Stimulated activated CD4-positive, alpha-beta T cell treated with anti-CD3 and anti-CD28 coated beads, Interleukin-1b, Interleukin-23, amount 100 ng/mL, for 48 hours (primary cell): ENCODE data around the gene RIMBP2.
"Not testable (repeated sequence)": the region's sequence is repeated elsewhere in the genome, so short reads cannot be mapped to it uniquely, and the experiment has no call there.

Experiments used
- DNase-seq: peaks from one replicate; pipeline ENCODE4 v3.0.0-alpha.2; 2020

Gene RIMBP2, protein sequence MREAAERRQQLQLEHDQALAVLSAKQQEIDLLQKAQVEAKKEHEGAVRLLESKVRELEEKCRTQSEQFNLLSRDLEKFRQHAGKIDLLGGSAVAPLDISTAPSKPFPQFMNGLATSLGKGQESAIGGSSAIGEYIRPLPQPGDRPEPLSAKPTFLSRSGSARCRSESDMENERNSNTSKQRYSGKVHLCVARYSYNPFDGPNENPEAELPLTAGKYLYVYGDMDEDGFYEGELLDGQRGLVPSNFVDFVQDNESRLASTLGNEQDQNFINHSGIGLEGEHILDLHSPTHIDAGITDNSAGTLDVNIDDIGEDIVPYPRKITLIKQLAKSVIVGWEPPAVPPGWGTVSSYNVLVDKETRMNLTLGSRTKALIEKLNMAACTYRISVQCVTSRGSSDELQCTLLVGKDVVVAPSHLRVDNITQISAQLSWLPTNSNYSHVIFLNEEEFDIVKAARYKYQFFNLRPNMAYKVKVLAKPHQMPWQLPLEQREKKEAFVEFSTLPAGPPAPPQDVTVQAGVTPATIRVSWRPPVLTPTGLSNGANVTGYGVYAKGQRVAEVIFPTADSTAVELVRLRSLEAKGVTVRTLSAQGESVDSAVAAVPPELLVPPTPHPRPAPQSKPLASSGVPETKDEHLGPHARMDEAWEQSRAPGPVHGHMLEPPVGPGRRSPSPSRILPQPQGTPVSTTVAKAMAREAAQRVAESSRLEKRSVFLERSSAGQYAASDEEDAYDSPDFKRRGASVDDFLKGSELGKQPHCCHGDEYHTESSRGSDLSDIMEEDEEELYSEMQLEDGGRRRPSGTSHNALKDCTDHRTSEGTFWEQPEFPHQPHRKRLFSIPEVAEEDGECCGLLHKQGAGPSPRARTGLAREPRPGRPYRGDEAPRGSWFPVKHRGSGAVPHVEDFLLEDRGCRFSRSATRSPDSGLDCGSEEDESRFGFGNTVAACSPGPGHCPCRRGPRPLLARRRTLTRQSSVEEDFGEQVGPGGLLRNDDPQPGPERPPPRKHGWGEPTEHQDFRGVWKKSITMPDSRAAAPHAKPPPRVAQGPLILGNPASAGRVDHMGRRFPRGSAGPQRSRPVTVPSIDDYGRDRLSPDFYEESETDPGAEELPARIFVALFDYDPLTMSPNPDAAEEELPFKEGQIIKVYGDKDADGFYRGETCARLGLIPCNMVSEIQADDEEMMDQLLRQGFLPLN (N-terminal part only)

DNA sequence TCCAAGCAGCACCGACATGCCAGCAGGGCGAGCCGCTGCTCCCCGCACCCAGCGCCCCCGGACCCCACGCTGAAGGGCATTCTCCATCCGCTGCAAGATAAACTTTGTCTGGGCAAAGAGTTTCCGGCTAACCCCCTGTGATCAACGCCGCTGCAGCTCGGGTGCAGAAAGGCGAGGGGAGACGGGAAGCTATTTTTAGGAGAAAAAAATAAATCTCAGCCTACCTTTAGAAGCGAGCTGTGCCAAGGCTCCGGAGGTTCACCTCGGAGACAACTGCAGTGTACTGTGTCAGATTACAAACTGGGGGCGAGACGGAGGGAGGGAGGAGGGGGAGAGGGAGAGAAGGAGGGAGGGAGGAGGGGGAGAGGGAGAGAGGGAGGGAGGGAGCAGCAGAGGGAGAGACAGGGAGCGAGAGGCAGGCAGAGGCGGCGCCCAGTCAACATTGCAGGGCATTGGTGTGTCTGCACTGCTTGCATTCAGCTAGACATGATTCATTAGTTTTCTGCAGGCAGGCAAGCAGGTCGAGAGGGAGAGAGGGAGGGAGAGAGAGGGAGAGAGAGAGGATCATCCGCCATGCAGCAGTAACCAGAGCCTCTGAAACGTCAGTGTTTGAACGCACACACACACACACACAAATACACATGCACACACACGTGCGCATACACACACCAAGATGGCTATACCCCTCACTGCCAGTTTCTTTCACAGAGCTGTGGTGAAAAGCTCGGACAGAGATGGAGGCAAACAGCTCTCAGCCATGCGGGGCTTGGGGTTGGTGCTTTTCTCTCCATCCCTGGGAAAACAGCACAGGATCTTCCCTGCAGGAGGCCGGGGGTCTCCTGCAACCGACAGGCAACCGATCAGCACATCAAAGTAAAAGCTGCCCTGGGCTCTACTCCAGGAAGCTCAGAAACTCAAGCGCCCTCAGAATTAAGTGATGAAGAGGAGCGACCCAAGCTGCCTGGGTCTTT lies at the start of gene RIMBP2:
Gene RIMBP2, minus strand, starts transcription at position 302 of the 971 bp plus-strand sequence. CDS start 237,286 bp downstream, outside the sequence.
- DNase-seq: no peak

DNA sequence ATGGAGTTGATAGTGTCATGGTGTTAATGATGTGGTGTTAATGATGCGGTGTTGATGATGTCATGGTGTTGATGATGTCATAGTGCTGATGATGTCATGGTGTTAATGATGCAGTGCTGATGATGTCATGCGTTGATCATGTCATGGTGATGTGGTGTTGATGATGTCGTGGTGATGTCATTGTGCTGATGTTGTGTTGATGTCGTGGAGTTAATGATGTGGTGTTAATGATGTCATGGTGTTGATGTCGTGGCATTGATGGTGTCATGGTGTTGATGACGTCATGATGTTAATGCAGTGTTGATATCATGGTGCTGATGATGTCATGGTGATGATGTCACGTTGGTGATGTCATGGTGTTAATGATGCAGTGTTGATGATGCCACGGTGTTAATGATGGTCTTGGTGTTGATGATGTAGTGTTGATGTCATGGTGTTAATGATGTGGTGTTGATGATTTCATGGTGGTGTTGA lies 49.1 kb upstream of the RIMBP2 start:
- DNase-seq: peak; percentile 20

DNA sequence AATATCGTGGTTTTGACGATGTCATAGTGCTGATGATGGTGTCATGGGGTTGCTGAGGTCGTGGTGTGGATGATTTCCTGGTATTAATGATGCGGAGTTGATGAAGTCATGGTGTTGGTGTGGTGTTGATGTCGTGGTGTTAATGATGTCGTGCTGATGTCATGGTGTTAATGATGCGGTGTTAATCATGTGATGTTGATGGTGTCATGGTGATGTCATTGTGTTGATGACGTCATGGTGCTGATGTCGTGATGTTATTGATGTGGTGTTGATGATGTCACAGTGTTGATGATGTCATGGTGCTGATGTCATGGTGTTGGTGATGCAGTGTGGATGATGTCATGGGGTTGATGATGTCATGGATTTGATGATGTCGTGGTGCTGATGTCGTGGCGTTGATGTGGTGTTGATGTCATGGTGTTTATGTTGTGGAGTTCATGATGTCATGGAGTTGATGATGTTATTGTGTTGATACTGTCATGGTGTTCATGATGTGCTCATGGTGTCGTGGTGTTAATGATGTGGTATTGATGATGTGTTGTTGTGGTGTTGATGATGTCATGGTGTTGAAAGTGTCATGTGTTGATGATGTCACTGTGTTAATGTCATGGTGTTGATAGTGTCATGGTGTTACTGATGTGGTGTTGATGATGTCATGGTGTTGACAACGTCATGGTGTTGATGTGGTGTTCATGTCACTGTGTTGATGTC lies 48.5 kb upstream of the RIMBP2 start:
- peak; percentile 50 for DNase-seq

DNA sequence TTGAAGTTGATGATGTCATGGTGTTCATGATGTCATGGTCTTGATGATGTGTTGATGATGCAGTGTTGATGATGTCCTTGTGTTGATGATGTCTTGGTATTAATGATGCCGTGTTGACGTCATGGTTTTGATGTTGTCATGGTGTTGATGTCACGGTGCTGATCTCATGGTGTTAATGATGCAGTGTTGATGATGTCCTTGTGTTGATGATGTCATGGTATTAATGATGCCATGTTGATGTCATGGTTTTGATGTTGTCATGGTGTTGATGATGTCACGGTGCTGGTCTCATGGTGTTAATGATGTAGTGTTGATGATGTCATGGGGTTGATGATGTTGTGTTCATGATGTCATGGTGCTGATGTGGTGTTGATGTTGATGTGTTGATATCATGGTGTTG lies 48.0 kb upstream of the RIMBP2 start:
- DNase-seq: no peak

DNA sequence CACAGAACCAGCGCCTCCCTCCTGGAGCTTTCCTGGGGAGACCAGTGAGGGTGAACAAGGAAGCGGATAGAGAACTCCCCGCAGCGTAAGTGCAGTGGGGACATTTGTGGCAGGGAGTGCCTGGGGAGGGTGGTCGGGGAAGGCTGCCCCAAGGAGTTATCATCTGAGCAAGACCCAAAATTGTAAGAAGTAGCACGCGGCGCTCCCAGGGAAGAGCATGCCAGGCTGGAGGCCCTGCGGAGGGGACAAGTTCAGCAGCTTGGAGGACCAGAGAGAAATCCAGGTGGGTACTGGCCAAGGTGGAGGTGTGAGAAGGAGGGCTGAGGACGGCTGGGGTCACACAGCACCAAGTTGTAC lies 46.2 kb upstream of the RIMBP2 start:
- no peak for DNase-seq

DNA sequence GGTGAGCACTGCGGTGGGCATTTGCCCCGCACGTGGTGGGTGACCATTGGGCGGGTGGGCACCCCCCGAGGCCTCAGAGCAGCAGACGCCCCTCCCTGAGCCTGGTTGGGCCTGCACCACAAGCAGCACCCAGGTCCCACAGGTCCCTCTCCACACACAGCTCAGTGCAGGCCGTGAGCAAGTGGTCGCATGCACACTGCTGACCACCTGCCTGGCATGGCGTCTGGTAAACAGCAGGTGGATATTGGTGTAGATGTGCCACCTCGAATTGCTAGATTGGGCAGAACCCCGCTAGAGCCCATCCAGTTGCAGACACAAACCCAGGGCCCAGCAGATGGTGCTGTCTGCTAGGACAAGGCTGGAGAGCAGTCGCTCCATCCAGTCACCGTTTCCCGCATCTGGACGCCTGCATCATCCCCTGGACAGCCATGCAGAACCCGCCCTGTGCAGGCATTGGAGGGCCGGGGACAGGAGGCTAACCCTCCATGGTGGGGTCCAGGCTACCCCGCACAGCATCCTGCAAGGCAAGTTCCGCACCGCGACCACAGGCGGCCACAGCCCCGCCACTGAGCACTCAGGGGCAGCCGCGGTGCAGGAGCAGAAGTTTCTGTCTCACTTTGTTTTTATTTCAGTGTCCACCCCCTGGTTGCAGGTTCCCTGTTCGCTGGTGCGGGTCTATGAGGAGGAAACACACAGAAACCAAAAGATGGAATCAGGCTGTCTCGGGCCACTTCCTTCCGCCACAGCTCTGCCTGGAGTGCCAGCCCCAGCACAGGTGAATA lies 45.6 kb upstream of the RIMBP2 start:
- peak; percentile 72 for DNase-seq

DNA sequence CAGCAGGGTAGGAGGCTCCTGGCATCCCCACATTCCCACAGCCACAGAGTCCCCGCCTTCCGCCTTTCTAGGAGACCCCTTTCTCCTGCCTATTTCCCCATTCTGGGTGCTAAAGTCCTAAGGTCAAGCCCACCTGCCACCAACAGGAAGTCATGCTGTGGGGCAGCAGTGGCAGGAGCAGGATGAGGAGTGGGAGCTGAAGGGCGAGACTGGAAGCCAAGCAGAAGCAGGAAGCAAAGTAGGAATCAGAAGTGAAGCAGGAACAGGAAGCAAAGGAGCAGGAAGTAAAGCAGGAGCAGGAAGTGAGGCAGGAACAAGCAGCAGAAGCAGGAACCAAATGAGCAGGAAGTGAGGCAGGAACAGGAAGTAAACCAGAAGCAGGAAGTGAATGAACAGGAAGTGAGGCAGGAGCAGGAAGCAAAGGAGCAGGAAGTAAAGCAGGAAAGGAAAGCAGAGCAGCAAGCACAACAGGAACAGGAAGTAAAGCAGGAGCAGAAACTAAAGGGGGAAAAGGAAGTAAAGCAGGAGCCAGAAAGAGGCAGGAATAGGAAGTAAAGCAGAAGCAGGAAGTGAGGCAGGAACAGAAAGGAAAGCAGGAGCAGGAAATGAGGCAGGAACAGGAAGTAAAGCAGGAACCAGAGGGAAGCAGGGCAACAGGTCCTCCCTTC lies 38.3 kb upstream of the RIMBP2 start:
- no peak for DNase-seq

DNA sequence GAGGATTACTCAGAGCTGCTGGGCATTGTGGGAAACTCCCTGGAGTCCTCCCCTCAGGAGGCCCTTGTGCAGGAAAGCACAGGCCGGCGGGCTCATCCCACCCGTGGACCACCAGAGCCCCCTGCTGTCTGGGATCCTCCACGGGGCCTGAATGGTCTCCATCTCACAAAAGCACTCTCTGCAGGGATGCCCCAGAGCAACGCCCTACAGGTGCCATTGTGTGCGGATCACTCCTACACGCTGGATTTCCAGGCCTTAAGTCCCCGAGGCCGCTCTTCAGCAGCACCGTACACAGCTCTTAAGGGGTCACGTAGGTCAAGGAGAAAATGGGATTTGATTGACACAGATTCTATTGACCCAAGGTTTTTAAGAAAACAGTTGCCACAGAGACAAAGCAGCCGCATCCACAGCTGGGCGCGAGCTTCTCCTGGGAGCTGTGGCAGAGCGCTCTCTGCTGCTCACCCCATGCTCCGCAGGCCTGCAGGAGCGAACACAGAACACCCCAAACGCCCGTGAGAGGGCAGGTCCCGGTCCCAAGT lies 36.7 kb upstream of the RIMBP2 start:
- no peak for DNase-seq

DNA sequence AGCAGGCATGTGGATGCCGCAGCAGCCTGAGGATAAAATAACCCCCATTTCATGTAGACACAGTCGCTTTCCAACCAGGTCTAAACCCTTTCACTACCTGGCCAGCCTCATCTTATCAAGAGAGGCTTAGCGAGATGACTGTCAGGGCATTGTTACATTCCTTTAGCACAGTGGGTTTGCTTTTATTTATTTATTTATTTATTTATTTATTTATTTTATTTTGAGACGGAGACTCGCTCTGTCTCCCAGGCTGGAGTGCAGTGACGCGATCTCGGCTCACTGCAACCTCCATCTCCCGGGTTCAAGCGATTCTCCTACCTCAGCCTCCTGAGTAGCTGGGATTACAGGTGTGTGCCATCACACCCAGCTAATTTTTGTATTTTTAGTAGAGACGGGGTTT lies 35.9 kb upstream of the RIMBP2 start:
- not testable (repeated sequence) for DNase-seq

DNA sequence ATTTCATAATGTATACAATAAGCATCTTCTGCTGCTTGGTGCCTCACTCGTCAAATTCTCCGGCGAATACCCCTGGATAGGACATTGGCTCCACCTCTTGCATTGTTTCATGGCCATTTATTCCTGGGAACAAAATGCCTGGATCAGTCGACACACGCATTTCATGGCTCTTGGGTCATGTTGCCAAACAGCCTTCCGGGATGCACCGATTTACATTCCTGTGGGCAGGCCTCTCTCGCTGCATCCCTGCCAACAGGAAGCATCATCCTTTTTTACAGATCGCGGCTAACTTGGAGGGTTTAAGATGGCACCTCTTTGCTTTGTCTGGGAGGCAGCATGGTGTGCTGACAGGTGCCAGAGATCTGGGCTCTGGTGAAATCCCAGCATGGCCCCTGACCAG lies 32.7 kb upstream of the RIMBP2 start:
- no peak for DNase-seq

DNA sequence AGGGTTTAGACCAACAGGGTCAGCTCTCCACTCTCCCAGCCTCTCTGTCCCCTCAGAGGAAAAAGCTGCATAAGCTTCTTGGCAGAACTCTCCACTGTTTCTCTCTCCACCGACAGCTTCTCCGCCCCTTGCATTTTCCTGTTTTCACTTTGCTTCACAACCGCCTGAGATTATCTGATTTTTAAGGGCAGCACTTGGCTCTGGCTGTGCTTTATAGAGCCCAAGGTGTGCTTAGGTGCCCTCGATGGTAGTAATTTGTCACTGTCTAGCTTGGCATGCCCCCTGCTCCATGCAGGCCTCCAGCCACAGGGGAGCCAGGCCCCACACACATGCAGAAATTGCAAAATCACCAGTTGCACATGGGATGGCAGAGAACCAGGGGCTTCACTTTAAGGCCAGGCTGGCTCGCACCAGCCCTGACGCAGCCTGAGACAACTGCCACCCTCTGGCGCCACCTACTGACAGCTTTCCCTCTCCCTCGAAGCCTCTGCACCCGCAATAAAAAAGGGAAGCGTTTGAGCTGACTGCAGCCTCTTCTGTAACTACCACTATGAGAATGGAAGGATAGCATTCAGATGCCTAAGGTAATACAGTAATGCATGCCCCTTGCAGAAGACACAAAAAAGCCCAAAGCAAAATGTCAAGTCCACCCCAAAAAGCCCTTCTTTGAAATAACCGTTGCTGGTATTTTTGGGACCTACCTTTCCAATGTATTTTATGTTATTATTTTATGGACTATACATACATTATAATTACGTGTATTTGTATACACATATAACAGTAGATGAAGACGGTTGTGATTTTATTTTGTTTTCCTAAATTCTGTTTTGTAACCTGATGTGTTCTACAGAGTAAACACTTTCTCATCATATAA lies 32.0 kb upstream of the RIMBP2 start:
- peak; percentile 69 for DNase-seq

DNA sequence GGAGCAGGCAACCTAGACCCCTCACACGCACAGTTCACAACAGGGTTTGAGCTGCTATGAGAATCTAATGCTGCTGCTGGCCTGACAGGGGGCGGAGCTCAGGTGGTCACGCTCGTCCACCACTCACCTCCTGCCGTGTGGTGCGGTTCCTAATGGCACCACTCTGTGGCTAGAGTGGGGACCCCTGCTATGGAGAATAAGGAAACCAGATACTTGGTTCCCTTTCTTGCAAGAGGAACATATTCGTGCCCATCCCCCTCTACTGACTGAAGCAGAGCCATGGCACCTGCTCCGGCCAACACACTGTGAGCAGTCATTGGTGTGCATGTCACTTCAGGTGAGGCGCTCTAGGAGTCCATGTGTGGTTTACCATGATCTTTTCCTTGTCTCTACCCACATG lies 30.4 kb upstream of the RIMBP2 start:
- no peak for DNase-seq

DNA sequence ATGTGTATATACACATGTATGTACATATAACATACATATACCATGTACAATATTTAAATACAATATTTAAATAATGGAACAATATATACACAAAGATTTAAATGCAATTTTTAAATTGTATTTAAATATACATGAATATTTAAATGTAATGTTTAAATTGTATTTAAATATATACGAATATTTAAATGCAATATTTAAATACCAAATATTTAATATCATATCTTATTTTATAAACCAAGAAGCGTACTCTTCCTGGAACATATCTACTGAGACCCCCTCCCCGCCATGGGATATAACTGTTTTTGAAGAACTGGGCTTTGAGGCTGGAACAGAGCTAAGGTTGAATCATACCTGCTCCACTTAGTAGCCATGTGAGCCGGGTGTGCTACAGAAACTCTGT lies 29.8 kb upstream of the RIMBP2 start:
- DNase-seq: no peak

DNA sequence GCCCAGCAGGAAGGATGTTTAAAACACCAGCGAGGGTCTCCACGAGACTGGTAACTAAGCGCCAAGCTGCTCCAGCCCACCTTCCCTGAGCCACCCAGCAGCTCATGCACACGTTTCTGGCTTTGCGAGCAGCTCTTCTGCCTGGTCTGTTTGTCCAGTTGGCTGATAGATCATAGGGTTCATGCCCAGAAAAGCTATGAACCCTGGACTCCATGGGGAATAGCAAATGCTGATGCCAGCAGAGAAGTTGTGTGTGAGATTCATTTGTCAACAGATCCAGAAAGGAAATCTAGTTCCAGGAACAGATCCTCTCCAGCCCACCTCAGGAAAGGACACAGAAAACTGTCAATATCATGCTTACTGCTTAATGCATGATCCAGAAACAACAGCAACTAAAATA lies 28.2 kb upstream of the RIMBP2 start:
- DNase-seq: no peak

DNA sequence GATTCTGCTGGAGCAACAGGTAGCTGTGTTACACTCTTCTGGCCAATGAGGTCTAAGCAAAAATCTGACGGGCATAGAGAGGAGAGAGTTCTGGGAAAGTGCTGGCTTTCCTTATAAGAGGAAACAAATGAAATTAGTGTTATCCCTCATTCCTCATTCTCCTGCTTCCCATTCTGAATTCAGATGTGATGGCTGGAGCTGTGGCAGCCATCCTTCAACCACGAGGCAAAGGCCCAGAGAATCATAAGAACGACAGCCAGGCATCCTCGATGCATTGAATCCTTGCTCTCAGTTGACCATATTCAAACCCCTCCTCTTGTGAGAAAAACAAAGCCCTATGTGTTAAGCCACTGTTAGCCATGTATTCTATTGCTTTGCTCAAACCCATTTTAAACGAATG lies 27.5 kb upstream of the RIMBP2 start:
- no peak for DNase-seq

DNA sequence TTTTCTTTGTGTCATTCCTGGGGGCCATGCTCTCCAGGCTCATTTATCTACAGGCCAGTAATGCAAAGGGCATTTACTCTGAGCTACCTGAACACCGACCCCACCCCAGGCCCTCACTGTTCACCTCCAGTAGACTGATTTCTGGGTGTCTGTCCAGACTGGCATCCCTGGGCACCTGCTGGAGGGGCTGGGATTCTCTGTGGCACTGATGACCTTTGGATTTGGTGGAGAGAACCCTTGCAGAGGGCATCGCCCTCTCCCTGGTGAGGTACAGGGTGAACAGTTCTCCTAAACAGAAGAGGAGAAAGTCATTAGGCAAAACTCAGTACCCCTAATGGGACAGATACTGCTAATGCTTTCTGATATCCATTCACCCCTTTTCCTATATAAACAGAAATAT lies 27.1 kb upstream of the RIMBP2 start:
- DNase-seq: no peak

DNA sequence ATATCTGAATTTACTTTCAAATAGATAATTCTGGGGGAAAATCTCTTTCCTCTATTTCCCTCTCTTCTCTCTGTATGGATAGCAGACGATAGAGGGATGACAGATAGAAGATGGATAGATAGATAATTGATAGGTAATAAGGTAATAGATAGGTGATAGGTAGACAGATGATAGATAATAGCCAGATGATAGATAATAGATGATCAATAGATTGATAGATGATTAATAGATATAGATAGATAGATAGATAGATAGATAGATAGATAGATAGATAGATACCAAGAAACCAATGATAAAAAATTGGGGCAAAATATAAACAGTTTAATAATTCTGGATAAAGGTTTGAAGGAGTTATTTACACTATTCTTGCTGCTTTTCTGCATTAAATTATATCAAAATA lies 26.6 kb upstream of the RIMBP2 start:
- no peak for DNase-seq

DNA sequence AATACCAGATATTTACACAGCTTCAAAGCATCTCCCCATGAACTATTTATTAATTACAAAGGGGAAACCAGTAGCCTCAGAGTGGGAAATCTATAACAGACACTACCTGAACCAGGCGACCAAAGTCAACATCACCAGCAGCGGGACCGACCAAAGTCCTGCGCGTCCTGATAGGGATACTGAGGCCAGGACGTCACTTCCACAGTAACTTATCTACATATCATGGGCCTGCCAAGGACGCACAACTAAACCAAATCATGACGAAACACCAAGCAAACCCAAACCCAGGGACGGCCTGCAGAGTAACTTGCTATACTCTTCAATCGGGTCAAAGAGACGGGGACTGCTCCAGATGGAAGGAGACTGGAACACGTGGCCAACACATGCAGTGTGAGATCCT lies 26.0 kb upstream of the RIMBP2 start:
- DNase-seq: no peak

DNA sequence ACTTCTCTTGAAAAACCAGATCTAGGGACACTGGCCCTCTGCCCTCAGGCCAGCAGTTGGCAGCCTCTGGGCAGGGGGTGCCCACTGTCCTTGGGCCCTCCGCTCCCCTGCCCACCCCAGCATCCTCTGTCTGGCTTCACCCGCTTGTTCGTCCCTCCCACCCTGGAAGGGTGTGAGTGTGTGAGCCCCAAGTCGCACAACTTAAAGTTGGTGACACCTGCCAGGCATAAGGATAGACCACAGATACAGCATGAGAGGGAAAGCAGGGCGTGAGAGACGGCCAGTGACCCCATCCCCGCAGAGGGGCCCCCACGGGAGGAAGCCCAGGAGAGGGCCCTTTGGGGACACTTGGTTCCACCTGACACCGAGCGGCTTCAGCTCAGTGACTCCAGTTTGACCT lies 23.5 kb upstream of the RIMBP2 start:
- no peak for DNase-seq
